HepG2 (cell line): Measurements from ENCODE around the gene TNFAIP8L1. TPM values are rescaled to one million over a fixed set of nuclear protein-coding genes. Genes with fewer than 3 reads are reported as not detected.
A peak's percentile ranks its signal among the peaks of the same experiment; 100 is the strongest.

Experiments used
- ADNP ChIP-seq: sonication (generic); formaldehyde crosslinking; IDR thresholded peaks from 2 replicates; pipeline ENCODE4 v1.4.0; 2020; ENCODE audit warnings: missing genetic modification reagents
- ARID2 ChIP-seq: sonication (generic); formaldehyde crosslinking; IDR thresholded peaks from 2 replicates; pipeline ENCODE4 v1.8.1; 2022; ENCODE audit warnings: mild to moderate bottlenecking, missing genetic modification reagents, borderline replicate concordance
- BCL6 ChIP-seq: IDR thresholded peaks from 2 replicates; pipeline ENCODE4 v1.6.1; 2016; ENCODE audit warnings: missing genetic modification reagents, missing compliant biosample characterization
- FOXA3 ChIP-seq: IDR thresholded peaks from 2 replicates; pipeline ENCODE4 v1.6.1; 2016; ENCODE audit warnings: missing genetic modification reagents, missing compliant biosample characterization
- NR2F1 ChIP-seq, 2 experiments: fragments of 450-650 bp in 1 of 2; formaldehyde crosslinking in 1 of 2; IDR thresholded peaks; 2 replicates each; pipeline versions ENCODE4 v1.5.0 to v1.6.1; 2016 to 2020; ENCODE audit warnings: mild to moderate bottlenecking in 1 of 2, missing compliant biosample characterization in 1 of 2, missing genetic modification reagents in 1 of 2, moderate library complexity in 1 of 2
- NR2F6 ChIP-seq, 2 experiments: IDR thresholded peaks; 2 replicates each; pipeline ENCODE4 v1.6.1; 2016; ENCODE audit warnings: antibody characterized with exemption in 1 of 2, mild to moderate bottlenecking in 1 of 2
- TBX2 ChIP-seq: sonication (generic); formaldehyde crosslinking; IDR thresholded peaks from 2 replicates; pipeline ENCODE4 v1.5.0; 2020; ENCODE audit warnings: missing genetic modification reagents, mild to moderate bottlenecking, borderline replicate concordance
- THAP11 ChIP-seq: IDR thresholded peaks from 2 replicates; pipeline ENCODE4 v1.6.1; 2016; ENCODE audit warnings: missing biosample characterization, missing genetic modification reagents
- ZNF614 ChIP-seq: IDR thresholded peaks from 2 replicates; pipeline ENCODE4 v1.6.1; 2018; ENCODE audit warnings: missing biosample characterization, missing genetic modification reagents, inconsistent platforms, borderline replicate concordance
- polyA plus RNA-seq, 8 experiments: library from polyadenylated mRNA; depleted of rRNA in 3 of 8; stranded (reverse) in 7 of 8; unstranded in 1 of 8; fragments of >200 nt; fragmentation: Illumina TruSeq in 4 of 8; extraction: Trizol in 4 of 8; gene quantifications; 2 replicates each; pipeline versions ENCODE4 v1.2.1 to v1.2.3, GENCODE V29; 2011 to 2016; ENCODE audit warnings: low read depth in 4 of 8, missing spikeins in 1 of 8, mixed read lengths in 1 of 8; ENCODE audit not compliant: insufficient read depth in 1 of 8
- total RNA-seq, 5 experiments: library from RNA; depleted of rRNA; stranded (reverse); fragments of >200 nt; fragmentation: Illumina TruSeq; extraction: Trizol; gene quantifications; 2 replicates each; pipeline ENCODE4 v1.2.3, GENCODE V29; 2016; ENCODE audit warnings: low read depth in 1 of 5
- TF ChIP-seq, protein P1 (sequence below): sonication (generic); formaldehyde crosslinking; IDR thresholded peaks from 2 replicates; pipeline ENCODE4 v1.4.0; 2020; ENCODE audit warnings: missing genetic modification reagents
- TF ChIP-seq, protein P2 (sequence below): sonication (generic); formaldehyde crosslinking; IDR thresholded peaks from 2 replicates; pipeline ENCODE4 v1.5.1; 2020; ENCODE audit warnings: missing genetic modification reagents, mild to moderate bottlenecking, borderline replicate concordance
- TF ChIP-seq, protein P3 (sequence below): IDR thresholded peaks from 2 replicates; pipeline ENCODE4 v1.6.1; 2016
- TF ChIP-seq, protein P4 (sequence below): sonication (generic); formaldehyde crosslinking; IDR thresholded peaks from 2 replicates; pipeline ENCODE4 v1.5.1; 2020; ENCODE audit warnings: missing genetic modification reagents, mild to moderate bottlenecking, borderline replicate concordance
- TF ChIP-seq, protein P5 (sequence below): sonication (generic); formaldehyde crosslinking; IDR thresholded peaks from 2 replicates; pipeline ENCODE4 v1.4.0; 2020; ENCODE audit warnings: missing genetic modification reagents, borderline replicate concordance
- TF ChIP-seq, protein P6 (sequence below): sonication (generic); formaldehyde crosslinking; IDR thresholded peaks from 2 replicates; pipeline ENCODE4 v1.5.1; 2020; ENCODE audit warnings: missing genetic modification reagents, mild to moderate bottlenecking, borderline replicate concordance

The TNFAIP8L1 gene
- total and polyA plus RNA-seq, 2 of the 13 experiments (the other 11 are each of a cell fraction or from before 2014, with no cell fraction given), result 13.4 to 21.4 TPM

DNA sequence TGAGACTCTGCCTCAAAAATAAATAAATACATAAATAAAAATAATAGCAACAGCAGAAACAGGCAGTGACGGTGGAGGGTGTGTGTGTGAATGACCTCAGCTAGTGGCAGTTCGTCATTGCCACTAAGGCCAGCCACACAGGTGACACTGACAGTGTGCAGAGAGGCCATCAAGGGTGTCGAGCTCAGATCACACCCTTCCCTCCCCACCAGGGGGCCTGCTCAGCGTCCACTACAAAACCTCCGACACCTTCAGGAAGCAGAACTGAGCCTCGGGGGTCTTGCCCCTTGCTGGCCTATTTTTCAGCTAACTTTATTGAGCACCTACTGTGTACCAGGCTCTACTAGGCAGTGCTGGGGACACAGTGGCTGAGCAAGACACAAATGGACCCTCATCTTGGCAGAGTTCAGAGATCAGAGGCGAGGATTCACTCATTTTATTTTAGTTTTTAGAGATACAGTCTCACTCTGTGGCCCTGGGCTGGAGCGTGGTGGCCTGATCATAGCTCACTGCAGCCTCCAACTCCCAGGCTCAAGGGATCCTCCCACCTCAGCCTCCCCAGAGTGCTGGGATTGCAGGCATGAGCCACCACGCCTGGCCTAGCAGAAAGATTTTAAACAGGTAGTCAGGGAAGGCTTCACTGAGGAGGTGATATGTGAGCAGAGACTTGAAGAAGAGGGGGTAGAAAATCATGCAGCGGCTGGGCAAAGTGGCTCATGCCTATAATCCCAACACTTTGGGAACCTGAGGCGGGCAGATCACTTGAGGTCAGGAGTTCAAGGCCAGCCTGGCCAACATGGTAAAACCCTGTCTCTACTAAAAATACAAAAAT is 49.5 kb upstream of the TNFAIP8L1 start (continued):
- TF ChIP-seq, protein P1, sequence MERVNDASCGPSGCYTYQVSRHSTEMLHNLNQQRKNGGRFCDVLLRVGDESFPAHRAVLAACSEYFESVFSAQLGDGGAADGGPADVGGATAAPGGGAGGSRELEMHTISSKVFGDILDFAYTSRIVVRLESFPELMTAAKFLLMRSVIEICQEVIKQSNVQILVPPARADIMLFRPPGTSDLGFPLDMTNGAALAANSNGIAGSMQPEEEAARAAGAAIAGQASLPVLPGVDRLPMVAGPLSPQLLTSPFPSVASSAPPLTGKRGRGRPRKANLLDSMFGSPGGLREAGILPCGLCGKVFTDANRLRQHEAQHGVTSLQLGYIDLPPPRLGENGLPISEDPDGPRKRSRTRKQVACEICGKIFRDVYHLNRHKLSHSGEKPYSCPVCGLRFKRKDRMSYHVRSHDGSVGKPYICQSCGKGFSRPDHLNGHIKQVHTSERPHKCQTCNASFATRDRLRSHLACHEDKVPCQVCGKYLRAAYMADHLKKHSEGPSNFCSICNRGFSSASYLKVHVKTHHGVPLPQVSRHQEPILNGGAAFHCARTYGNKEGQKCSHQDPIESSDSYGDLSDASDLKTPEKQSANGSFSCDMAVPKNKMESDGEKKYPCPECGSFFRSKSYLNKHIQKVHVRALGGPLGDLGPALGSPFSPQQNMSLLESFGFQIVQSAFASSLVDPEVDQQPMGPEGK, result peak; percentile 56; the same call in 1 of the 2 replicates
- TF ChIP-seq ZNF614 (CRISPR knock-in tag) (0 out of 2 replicates have a peak, but pooled peaks have one; percentile 27), TBX2 (CRISPR knock-in tag) (peak; percentile 77), ADNP (CRISPR knock-in tag) (0 out of 2 replicates have a peak, but pooled peaks have one; percentile 7), NR2F6 (IDR thresholded peaks at IDR 0.05) (no peak), NR2F6 (CRISPR knock-in tag; IDR thresholded peaks at IDR 0.05) (peak; percentile 72; the same call in 1 of the 2 replicates), FOXA3 (CRISPR knock-in tag) (peak; percentile 38; the same call in 1 of the 2 replicates), ARID2 (CRISPR knock-in tag) (peak; percentile 52; the same call in 1 of the 2 replicates), BCL6 (CRISPR knock-in tag) (peak; percentile 33; the same call in 1 of the 2 replicates), THAP11 (peak; percentile 27; the same call in 1 of the 2 replicates), NR2F1 (CRISPR knock-in tag; IDR thresholded peaks at IDR 0.05) (0 out of 4 replicates have a peak, but pooled peaks of 1 of the 2 experiments have one; percentile 8)
- TF ChIP-seq, protein P2, sequence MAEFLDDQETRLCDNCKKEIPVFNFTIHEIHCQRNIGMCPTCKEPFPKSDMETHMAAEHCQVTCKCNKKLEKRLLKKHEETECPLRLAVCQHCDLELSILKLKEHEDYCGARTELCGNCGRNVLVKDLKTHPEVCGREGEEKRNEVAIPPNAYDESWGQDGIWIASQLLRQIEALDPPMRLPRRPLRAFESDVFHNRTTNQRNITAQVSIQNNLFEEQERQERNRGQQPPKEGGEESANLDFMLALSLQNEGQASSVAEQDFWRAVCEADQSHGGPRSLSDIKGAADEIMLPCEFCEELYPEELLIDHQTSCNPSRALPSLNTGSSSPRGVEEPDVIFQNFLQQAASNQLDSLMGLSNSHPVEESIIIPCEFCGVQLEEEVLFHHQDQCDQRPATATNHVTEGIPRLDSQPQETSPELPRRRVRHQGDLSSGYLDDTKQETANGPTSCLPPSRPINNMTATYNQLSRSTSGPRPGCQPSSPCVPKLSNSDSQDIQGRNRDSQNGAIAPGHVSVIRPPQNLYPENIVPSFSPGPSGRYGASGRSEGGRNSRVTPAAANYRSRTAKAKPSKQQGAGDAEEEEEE (CRISPR knock-in tag), result no peak
- TF ChIP-seq, protein P3, sequence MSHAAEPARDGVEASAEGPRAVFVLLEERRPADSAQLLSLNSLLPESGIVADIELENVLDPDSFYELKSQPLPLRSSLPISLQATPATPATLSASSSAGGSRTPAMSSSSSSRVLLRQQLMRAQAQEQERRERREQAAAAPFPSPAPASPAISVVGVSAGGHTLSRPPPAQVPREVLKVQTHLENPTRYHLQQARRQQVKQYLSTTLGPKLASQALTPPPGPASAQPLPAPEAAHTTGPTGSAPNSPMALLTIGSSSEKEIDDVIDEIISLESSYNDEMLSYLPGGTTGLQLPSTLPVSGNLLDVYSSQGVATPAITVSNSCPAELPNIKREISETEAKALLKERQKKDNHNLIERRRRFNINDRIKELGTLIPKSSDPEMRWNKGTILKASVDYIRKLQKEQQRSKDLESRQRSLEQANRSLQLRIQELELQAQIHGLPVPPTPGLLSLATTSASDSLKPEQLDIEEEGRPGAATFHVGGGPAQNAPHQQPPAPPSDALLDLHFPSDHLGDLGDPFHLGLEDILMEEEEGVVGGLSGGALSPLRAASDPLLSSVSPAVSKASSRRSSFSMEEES (CRISPR knock-in tag), result 0 out of 2 replicates have a peak, but pooled peaks have one; percentile 24
- TF ChIP-seq, protein P4, sequence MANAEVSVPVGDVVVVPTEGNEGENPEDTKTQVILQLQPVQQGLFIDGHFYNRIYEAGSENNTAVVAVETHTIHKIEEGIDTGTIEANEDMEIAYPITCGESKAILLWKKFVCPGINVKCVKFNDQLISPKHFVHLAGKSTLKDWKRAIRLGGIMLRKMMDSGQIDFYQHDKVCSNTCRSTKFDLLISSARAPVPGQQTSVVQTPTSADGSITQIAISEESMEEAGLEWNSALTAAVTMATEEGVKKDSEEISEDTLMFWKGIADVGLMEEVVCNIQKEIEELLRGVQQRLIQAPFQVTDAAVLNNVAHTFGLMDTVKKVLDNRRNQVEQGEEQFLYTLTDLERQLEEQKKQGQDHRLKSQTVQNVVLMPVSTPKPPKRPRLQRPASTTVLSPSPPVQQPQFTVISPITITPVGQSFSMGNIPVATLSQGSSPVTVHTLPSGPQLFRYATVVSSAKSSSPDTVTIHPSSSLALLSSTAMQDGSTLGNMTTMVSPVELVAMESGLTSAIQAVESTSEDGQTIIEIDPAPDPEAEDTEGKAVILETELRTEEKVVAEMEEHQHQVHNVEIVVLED (CRISPR knock-in tag), result 0 out of 2 replicates have a peak, but pooled peaks have one; percentile 4
- TF ChIP-seq, protein P5, sequence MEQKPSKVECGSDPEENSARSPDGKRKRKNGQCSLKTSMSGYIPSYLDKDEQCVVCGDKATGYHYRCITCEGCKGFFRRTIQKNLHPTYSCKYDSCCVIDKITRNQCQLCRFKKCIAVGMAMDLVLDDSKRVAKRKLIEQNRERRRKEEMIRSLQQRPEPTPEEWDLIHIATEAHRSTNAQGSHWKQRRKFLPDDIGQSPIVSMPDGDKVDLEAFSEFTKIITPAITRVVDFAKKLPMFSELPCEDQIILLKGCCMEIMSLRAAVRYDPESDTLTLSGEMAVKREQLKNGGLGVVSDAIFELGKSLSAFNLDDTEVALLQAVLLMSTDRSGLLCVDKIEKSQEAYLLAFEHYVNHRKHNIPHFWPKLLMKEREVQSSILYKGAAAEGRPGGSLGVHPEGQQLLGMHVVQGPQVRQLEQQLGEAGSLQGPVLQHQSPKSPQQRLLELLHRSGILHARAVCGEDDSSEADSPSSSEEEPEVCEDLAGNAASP (CRISPR knock-in tag), result 0 out of 2 replicates have a peak, but pooled peaks have one; percentile 41
- TF ChIP-seq, protein P6, sequence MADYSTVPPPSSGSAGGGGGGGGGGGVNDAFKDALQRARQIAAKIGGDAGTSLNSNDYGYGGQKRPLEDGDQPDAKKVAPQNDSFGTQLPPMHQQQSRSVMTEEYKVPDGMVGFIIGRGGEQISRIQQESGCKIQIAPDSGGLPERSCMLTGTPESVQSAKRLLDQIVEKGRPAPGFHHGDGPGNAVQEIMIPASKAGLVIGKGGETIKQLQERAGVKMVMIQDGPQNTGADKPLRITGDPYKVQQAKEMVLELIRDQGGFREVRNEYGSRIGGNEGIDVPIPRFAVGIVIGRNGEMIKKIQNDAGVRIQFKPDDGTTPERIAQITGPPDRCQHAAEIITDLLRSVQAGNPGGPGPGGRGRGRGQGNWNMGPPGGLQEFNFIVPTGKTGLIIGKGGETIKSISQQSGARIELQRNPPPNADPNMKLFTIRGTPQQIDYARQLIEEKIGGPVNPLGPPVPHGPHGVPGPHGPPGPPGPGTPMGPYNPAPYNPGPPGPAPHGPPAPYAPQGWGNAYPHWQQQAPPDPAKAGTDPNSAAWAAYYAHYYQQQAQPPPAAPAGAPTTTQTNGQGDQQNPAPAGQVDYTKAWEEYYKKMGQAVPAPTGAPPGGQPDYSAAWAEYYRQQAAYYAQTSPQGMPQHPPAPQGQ, result no peak
